Natural killer cell (primary cell): ENCODE data around the gene HEPACAM. TPM values are rescaled to one million over a fixed set of nuclear protein-coding genes. Genes with fewer than 3 reads are reported as not detected.

ENCODE experiments used
- ATAC-seq, 3 donors: fragments of 150-1000 bp in 2 of 3; fragments of 200-7000 bp in 1 of 3; cut with Tn5 transposase; 1 replicate in 1 of 3; 2 replicates in 2 of 3; pipeline ENCODE4 v1.10.0; 2021; ENCODE audit warnings: mild to moderate bottlenecking in 2 of 3, moderate library complexity in 2 of 3
- DNase-seq, 2 donors: peaks; one replicate each; pipeline versions ENCODE4 v3.0.0 to v3.0.0-alpha.2; 2013 to 2021; ENCODE audit warnings: mixed read lengths in 1 of 2
- H3K27ac ChIP-seq: one replicate; pipeline ENCODE4 v1.5.1; 2013; ENCODE audit warnings: mild to moderate bottlenecking, low read length
- H3K27me3 ChIP-seq: one replicate; pipeline ENCODE4 v1.6.1; 2013; ENCODE audit warnings: low read length; ENCODE audit not compliant: control insufficient read depth, insufficient read depth
- H3K36me3 ChIP-seq: one replicate; pipeline ENCODE4 v1.6.1; 2013; ENCODE audit warnings: low read length; ENCODE audit not compliant: control insufficient read depth, insufficient read depth
- H3K4me1 ChIP-seq: one replicate; pipeline ENCODE4 v1.6.1; 2013; ENCODE audit warnings: low read length; ENCODE audit not compliant: control insufficient read depth, insufficient read depth
- H3K4me3 ChIP-seq: one replicate; pipeline ENCODE4 v1.5.1; 2013; ENCODE audit warnings: low read length
- H3K9me3 ChIP-seq: one replicate; pipeline ENCODE4 v1.6.1; 2013; ENCODE audit warnings: low read length; ENCODE audit not compliant: control insufficient read depth, insufficient read depth
- H3K27ac Mint-ChIP-seq, 2 donors: one replicate each; pipeline ENCODE4 v1.8.0; 2022; ENCODE audit warnings: mild to moderate bottlenecking in 2 of 2, mixed read lengths in 2 of 2, moderate library complexity in 1 of 2
- H3K27me3 Mint-ChIP-seq, 2 donors: one replicate each; pipeline ENCODE4 v1.8.0; 2022; ENCODE audit warnings: low read depth in 2 of 2, mixed read lengths in 2 of 2
- H3K36me3 Mint-ChIP-seq: one replicate; pipeline ENCODE4 v1.8.0; 2022; ENCODE audit warnings: mixed read lengths
- H3K4me1 Mint-ChIP-seq, 2 donors: one replicate each; pipeline ENCODE4 v1.8.0; 2022; ENCODE audit warnings: mixed read lengths in 2 of 2
- H3K4me3 Mint-ChIP-seq: one replicate; pipeline ENCODE4 v1.8.0; 2022; ENCODE audit warnings: mild to moderate bottlenecking, moderate library complexity, mixed read lengths
- H3K9me3 Mint-ChIP-seq, 2 donors: one replicate each; pipeline ENCODE4 v1.8.0; 2022; ENCODE audit warnings: mixed read lengths in 2 of 2
- CTCF ChIP-seq: fragments of 200-600 bp; IDR thresholded peaks from one replicate; pipeline ENCODE4 v1.8.0; 2022; ENCODE audit warnings: antibody characterized with exemption
- WGBS: methylation state at CpG from one replicate; pipeline ENCODE4 v1.1.7; 2013; ENCODE audit warnings: missing lambda C conversion rate; ENCODE audit not compliant: insufficient coverage; 5-methylcytosine and 5-hydroxymethylcytosine counted together
- intact Hi-C: fragments of 100-400 bp; cut with micrococcal nuclease; formaldehyde crosslinking; loops from one replicate; pipeline ENCODE4 v1.14.2; 2022
- total RNA-seq, 4 donors: library from RNA; stranded (reverse); fragments of 120-200 nt in 1 of 4; gene quantifications; one replicate each; pipeline versions ENCODE4 v1.2.3 to v1.2.4, GENCODE V29; 2013 to 2022

The HEPACAM gene
- total RNA-seq, 3 donors from 2014 or later (not counting 1 experiment from before 2014, with no cell fraction given), result not detected

- H3K27ac Mint-ChIP-seq, result no peak overlapping the region
- H3K36me3 Mint-ChIP-seq, result no peaks in the 10 kb centered on the region
- no peak overlapping the region for H3K4me3 ChIP-seq
- no peaks in the 10 kb centered on the region for H3K9me3 ChIP-seq
- peaks cover 0 to 11% of the 10 kb centered on the region in 2 donors for H3K4me1 Mint-ChIP-seq
- H3K27me3 Mint-ChIP-seq, result no peaks in the 10 kb centered on the region
- WGBS, result 78% methylated on average over 4 of the region's 4 CpGs
- ATAC-seq (no peak), DNase-seq (no peak)
- H3K36me3 ChIP-seq, result no peaks in the 10 kb centered on the region
- no peak overlapping the region for H3K4me3 Mint-ChIP-seq
- no peaks in the 10 kb centered on the region for H3K9me3 Mint-ChIP-seq
- intact Hi-C loops, result no loop called here
- no peaks in the 10 kb centered on the region for H3K27me3 ChIP-seq
- peaks cover 17% of the 10 kb centered on the region for H3K4me1 ChIP-seq
- TF ChIP-seq CTCF, result no peak
- H3K27ac ChIP-seq, result no peak overlapping the region
These were observed 13.0 kb downstream of the HEPACAM start for GRCh38 chr11:124922831-124923230.

DNA sequence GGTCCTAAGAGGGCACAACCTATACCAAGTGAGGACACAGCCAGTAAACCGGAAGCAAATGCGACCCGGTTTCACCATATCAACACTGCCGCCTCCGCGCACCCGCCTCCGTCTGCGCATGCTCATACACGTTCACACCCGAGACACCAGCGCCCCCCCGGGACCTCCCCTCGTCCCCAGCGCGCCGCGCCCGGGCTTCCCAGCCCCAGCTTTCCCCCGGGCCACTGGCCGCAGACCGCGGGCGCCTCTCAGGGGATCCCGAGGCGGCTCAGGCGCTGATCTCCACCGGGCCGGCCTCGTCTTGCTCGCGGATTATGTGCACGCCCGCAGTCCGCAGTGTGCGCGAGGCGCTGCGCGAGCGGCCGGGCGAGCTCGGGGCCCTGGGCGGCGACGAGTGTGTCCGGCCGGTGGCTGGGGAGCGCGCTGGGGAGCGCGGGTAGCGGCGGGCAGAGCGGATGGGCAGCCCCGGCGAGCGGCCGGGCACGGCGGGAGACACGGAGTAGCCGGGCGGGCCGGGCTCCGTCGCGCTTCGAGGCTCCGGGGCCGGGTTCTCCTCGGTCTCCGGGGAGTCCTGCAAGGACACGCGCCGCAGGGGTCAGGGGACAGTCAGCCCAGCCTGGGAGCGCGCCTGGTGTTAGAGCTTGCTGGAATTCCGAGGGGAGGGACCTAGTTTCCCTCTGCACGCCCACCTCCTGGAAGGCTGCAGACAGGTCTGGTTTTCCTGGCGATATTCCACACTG lies 14.8 kb downstream of the HEPACAM start:
- ATAC-seq (peak; percentile 82 to 95 (median 94)), DNase-seq (peak; percentile 78 to 92)
- Mint-ChIP-seq H3K27me3 (peaks cover 2 to 6% of the 10 kb centered on the region in 2 donors), H3K9me3 (no peaks in the 10 kb centered on the region), H3K36me3 (no peaks in the 10 kb centered on the region), H3K27ac (peak overlapping the region in 1 of 2 donors; percentile 23), H3K4me1 (peaks cover 0 to 11% of the 10 kb centered on the region in 2 donors), H3K4me3 (peak overlapping the region; percentile 80)
- no peaks in the 10 kb centered on the region for H3K9me3 ChIP-seq
- no peak for TF ChIP-seq CTCF
- 17% methylated on average over 81 of the region's 82 CpGs for WGBS
- intact Hi-C loops, result loop anchor here (2.0 kb wide), 1 partner anchor 44 kb away; no protein-coding TSS in a partner anchor
- H3K27me3 ChIP-seq, result no peaks in the 10 kb centered on the region
- peak overlapping the region; percentile 10 for H3K27ac ChIP-seq
- H3K4me1 ChIP-seq, result peaks cover 17% of the 10 kb centered on the region
- no peaks in the 10 kb centered on the region for H3K36me3 ChIP-seq
- H3K4me3 ChIP-seq, result peak overlapping the region; percentile 11

GRCh38 chr11:124920356-124920755 lies 15.5 kb downstream of the HEPACAM start:
- peaks cover 2 to 13% of the 10 kb centered on the region in 2 donors for H3K27me3 Mint-ChIP-seq
- H3K9me3 ChIP-seq, result no peaks in the 10 kb centered on the region
- peaks cover 0 to 11% of the 10 kb centered on the region in 2 donors for H3K4me1 Mint-ChIP-seq
- peaks cover 17% of the 10 kb centered on the region for H3K4me1 ChIP-seq
- ATAC-seq, result no peak
- intact Hi-C loops, result loop anchor here (2.0 kb wide), 1 partner anchor 44 kb away; no protein-coding TSS in a partner anchor
- H3K36me3 ChIP-seq, result no peaks in the 10 kb centered on the region
- H3K36me3 Mint-ChIP-seq, result no peaks in the 10 kb centered on the region
- DNase-seq, result no peak
- no peaks in the 10 kb centered on the region for H3K9me3 Mint-ChIP-seq
- WGBS, result 100% methylated on average over 4 of the region's 5 CpGs
- no peak overlapping the region for H3K4me3 ChIP-seq
- H3K4me3 Mint-ChIP-seq, result peak overlapping the region; percentile 80
- H3K27ac Mint-ChIP-seq, result peak overlapping the region in 1 of 2 donors; percentile 23
- H3K27me3 ChIP-seq, result no peaks in the 10 kb centered on the region
- peak overlapping the region; percentile 10 for H3K27ac ChIP-seq
- no peak for TF ChIP-seq CTCF
